Superior temporal gyrus (tissue), 1 donor: ENCODE measurements around the gene DMAC2.
A peak's percentile ranks its signal among the peaks of the same experiment; 100 is the strongest.
"Not testable (repeated sequence)": the region's sequence is repeated elsewhere in the genome, so short reads cannot be mapped to it uniquely, and the experiment has no call there.

Source experiments
- DNase-seq: peaks from one replicate; pipeline ENCODE4 v3.0.0-alpha.2; 2016; ENCODE audit errors: extremely low spot score

Gene DMAC2

GRCh38 chr19:41439441-41440222, at the start of gene DMAC2:
Gene DMAC2, minus strand, starts transcription at chr19:41439912. Its CDS starts 13 bp downstream, at chr19:41439899.
- peak; percentile 98 for DNase-seq

GRCh38 chr19:41486953-41487352, 47.2 kb upstream of the DMAC2 start:
- not testable (repeated sequence) for DNase-seq

GRCh38 chr19:41484822-41485221, 45.1 kb upstream of the DMAC2 start:
- DNase-seq, result no peak

DNA sequence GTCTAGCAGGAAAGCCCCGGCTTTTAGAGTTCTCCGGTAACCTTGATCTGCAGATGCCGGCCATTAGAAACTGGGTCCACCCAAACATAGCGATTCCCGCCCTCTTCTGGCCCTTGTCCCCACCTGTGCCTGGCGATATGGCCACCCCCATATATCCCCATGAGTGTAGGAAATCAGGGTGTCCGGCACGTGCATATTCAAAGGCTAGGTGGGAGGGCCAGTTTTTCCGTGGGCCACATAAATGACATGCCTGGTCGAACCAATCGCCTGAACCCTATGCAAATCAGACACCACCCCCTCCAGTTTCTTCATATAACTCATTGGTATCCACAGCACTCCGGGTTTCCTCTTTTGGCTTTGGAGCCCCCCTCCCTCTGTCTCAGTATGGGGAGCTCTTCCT, 40.6 kb upstream of the DMAC2 start:
- no peak for DNase-seq

DNA sequence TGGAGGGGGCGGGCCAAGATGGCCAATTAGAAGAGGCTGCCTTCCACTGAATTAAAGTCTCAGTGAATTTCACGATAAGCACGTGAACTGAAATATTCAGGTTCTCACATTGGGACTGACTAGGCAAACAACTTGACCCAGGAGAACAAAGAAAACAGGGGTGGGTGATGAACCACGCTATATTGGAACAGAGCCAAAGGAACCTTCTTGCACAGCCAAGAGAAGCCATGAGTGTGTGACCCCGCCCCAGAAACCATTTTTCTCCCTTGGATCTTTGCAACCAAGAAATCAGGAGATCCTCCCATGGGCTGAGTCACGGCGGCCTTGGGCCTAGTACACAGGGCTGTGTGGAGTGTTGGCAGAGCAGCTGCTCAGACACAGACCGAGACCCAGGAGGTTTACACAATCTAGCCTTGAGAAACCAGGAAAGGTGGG, 40.1 kb upstream of the DMAC2 start:
- no peak for DNase-seq

DNA sequence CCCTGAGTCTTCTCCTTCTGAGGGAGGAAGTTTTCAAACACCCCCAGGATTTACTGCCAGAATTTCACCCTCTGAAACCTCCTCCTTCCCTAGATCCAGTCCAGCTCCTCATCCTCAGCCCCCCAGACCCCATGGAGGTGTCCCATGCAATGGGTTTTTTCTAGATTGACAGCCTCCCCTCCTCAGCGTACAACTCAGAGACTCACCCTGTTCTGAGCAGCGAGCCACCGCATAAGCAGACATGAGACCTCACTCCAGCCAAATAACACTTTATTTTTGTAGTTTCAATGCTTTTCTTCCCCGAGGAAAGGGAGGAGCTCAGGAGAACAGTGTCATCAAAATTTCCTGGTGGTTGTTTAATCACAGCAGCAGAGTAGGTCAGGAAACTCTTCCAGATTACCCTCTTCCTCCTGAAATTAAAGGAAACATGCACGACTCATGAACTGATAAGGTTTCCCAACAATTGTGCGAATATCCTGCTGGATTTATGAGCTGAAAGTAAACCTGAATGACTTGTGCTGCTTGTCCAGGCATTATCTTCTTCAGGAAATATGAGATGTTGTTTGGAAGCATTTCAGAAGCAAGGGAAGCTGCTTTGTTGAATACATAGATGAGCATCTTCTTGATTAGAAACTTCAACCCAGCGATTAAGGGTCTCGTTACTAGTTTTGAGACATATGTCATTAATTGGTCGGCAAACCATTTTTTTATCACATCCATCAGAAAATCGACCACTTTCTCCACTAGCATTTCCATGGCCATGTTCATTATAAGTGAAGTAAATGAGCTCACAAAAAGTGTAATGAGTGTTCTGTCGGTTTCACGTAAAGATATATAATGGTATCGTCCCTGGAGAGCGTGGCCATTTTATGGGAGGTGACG, 39.4 kb upstream of the DMAC2 start:
- no peak for DNase-seq

DNA sequence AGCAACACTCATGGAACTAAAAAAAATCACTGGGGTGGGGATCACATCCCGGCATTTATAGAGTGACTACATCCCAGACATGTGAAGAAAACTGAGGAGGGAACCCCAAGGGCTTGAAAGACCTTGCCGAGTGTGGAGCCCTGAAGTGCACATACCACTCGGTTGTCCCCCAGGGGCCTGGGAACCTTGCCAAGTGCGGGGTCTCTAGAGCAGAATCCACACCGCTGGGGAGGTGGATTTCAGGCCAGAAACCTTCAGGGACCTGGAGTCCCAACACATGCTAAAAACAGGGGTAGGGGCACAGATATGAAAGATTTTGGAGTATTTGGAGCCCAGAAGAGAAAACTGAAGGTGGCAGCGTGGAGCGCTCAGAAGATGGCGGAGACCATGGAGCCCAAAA, 38.5 kb upstream of the DMAC2 start:
- DNase-seq, result no peak

DNA sequence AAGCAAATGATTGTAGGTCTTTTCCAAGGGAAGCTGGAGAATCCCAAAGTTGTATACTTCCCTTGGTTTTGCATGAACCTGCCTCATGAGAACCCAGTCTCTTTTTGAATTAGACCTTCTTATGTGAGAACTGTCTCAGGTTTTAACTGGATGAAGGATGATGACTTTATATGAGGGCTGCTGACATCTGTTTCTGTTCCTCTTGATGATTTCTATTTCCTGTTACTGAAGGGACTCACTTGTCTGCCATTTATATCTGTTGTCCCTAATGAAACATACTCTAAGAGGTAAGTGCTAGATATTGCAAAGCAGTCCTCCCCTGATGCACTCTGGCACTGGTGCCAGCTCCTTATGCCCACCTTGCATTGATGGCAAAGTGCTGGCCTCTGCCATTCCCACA, 36.9 kb upstream of the DMAC2 start:
- no peak for DNase-seq

DNA sequence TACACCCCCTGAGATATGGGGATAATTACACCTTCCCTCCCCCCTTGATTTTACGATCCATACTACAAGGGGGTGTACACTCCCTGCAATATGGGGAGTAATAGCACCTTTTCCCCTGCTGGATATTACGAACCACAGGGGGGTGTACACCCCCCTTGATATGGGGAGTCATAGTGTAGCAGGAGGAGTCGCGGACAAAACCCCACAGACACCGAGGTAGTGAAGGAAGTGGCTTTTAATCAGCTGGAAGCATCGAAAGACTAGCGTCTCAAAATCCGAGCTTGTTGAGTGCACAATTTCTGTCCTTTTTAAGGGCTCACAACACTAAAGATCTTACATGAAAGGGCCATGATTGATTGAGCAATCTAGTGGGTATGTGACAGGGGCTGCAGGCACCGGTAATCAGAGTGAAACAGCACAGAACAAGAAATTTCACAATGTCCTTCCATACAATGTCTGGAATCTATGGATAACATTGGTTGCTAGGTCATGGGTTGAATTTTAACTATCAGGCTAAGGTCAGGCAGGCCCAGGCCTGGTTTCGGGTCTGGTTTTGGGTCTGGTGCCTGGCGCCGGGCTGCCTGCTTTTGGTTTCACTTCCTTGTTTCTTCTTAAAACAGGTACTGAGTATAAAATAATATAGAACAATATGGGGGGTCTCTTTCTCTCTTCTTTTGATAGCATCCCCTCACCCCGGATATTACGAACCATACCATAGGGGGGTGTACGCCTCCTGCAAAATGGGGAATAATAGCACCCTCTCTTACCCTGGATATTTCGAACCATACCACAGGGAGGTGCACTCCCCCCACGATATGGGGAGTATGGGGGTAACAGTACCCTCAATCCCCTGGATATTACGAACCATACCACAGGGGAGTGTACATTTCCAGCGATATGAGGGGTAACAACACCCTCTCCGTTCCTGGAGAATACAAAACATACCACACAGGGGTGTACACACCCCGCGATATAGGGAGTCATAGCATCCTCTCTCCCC, 23.8 kb upstream of the DMAC2 start:
- DNase-seq, result not testable (repeated sequence)

- no peak for DNase-seq
Observed at GRCh38 chr19:41462497-41462896, 22.8 kb upstream of the DMAC2 start.

GRCh38 chr19:41457241-41457640, 17.5 kb upstream of the DMAC2 start:
- no peak for DNase-seq

- DNase-seq, result no peak
Observed at GRCh38 chr19:41456342-41456918, 16.7 kb upstream of the DMAC2 start.

- DNase-seq, result no peak
Observed at GRCh38 chr19:41455936-41456335, 16.2 kb upstream of the DMAC2 start.

DNA sequence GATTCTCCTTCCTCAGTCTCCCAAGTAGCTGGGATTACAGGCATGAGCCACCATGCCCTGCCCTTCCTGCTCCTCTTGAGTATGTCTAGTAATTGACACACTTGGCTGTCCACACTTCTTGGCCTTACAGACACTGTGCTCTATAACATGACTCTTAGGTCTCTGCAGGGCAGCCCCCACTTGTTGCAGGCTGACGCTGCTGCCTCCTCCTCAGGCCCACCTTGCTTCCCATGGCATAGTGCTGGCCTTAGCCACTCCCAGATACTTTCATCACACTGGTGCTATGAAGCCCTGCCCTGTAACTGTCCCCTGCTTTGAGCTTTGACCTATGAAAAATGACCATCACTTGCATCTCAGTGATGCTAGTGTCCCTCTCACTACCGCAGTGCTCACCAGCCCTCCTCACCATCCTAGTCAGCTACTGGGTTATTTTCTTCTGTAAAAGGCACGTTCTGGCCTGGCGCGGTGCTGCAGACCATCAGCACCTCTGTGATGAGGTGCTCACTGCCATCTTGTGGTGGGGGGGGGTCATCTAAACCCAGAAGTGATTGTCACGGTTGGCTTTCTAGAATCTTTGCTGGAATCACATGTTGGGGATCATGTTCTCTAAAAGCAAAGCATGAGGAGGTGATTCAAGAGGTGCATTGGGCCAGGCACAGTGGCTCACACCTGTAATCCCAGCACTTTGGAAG, 13.0 kb upstream of the DMAC2 start:
- no peak for DNase-seq

- no peak for DNase-seq
Observed at GRCh38 chr19:41449865-41450178, 10.1 kb upstream of the DMAC2 start.

DNA sequence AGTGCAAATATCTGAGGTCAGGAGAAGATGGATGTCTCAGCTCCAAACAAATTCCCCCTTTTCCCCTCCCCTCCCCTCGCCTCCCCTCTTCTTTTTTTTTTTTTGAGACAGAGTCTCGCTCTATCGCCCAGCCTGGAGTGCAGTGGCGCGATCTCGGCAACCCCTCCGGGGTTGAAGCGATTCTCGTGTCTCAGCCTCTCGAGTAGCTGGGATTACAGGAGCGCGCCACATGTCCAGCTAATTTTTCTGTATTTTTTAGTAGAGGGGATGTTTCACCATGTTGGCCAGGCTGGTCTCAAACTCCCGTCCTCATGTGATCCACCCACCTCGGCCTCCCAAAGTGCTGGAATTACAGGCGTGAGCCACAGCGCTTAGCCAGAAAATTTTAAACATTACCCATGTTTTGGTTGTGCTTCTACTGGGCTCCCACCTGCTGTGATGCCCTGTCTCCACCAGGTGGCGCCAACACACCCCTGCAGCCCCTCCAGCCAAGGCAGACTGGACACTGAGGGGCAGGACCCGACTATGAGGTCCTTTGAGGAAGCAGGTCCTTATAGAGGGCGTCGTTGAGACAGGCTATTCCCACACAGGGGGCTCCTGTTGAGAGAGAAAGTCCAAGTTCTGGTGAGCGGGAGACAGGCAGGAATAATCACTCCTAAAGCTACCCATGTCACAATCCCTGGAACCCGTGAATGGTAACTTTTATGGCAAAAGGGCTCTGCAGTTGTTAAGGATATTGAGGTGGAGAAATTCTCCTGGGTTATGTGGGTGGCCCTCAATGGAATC, 9.6 kb upstream of the DMAC2 start:
- DNase-seq, result peak; percentile 68

DNA sequence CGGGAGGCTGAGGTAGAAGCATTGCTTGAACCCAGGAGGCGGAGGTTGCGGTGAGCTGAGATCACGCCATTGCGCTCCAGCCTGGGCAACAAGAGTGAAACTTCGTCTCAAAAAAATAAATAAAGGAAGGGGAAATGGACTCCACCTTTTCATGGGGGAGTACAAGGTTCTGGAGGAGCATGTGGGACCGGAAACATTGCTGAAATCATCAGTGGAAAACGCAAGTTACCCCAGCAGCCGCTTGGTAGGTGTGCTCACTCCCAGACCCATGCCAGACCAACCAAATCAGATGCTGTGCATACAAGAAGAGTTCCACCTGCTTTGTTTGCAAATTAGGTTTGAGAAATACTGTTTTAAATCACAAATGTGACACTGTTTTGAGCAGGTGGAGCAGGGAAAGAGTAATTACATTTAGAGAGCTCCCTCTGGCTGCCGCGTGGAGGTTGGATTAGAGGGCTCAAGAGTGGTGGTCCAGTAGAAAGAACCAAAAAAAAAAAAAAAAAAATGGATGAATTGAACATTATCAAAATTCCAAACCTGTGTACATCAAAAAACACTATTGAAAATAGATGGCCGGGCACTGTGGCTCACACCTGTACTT, 8.1 kb upstream of the DMAC2 start:
- DNase-seq, result no peak

DNA sequence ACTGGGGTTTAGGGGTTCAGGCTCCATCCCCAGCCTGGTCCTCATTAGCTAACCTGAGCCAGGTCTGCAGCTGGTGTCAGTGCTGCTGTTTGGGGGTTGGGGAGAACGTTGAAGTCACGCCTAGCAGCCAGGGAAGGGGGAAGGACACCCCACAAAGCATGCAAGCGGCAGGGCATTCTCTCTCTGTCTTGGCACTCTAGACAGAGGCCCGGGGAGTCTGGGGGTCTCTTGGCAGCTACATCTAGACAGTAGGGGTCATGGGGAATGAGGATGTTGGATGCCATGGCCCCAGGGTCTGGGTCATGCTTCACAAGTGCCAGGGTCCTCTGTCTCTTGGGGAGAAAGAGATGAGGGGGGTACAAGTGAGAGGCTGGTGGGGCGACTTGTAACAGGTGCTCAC, 5.9 kb upstream of the DMAC2 start:
- no peak for DNase-seq

DNA sequence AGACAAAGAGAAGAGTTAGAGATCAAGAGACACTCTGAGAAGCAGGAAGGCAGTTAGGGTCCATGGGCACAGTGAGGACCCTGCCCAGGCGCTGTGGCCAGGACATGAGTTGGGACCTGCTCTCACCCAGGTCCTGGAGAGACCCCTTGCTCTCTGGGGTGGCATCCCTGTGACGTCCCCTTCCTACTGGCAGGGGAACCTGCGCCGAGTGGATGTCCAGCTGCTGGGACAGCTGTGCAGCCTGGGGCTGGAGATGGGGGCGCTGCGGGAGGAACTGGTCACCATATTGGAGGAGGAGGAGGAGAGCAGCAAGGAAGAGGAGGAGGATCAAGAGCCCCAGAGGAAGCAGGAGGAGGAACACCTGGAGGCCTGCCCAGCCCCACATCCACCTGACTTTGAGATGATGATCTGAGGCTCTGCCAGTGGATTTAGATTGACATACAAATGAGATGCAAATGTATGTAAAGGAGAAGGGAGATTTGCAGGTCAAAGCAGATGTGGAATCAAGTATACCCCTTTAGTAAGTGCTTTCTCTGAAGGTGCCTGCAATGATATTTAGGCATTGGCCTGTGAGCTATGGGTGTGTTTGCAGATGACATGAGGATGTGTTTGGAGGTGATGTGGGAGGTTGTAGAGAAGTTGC, 4.2 kb upstream of the DMAC2 start:
- DNase-seq, result no peak
